NT2/D1 (cell line): Measurements from ENCODE around the gene SPTBN2.

ENCODE experiments used
- SUZ12 ChIP-seq: IDR thresholded peaks from 2 replicates; pipeline ENCODE4 v1.6.1; 2011; ENCODE audit not compliant: insufficient read length, insufficient read depth; ENCODE audit errors: extremely low read depth
- YY1 ChIP-seq: IDR thresholded peaks from 2 replicates; pipeline ENCODE4 v1.6.1; 2011; ENCODE audit not compliant: insufficient read length, insufficient read depth

- TF ChIP-seq SUZ12 (no peak), YY1 (no peak)
Measured at GRCh38 chr11:66683877-66684276, 45.1 kb downstream of the SPTBN2 start.
